Astrocyte (in vitro differentiated cells and primary cell): ENCODE measurements around the gene ANAPC1.
"Not testable (repeated sequence)": the region's sequence is repeated elsewhere in the genome, so short reads cannot be mapped to it uniquely, and the experiment has no call there.

ENCODE experiments used
- CTCF ChIP-seq: IDR thresholded peaks from 2 replicates; pipeline ENCODE4 v1.5.1; 2011; ENCODE audit warnings: low read depth, mild to moderate bottlenecking, inconsistent platforms, low read length, moderate library complexity; ENCODE audit not compliant: insufficient read depth
- EZH2 ChIP-seq: IDR thresholded peaks from 2 replicates; pipeline ENCODE4 v1.6.1; 2012; ENCODE audit warnings: mild to moderate bottlenecking, low read length, inconsistent platforms; ENCODE audit not compliant: insufficient read depth

- TF ChIP-seq EZH2, CTCF: not testable (repeated sequence)
Measured at GRCh38 chr2:111839625-111840282, 44.2 kb downstream of the ANAPC1 start.
